Subcutaneous abdominal adipose tissue (tissue), 5 donors: Measurements from ENCODE around the gene TIMP2.

ENCODE experiments used
- H3K27ac ChIP-seq: one replicate; pipeline ENCODE4 v1.7.0; 2013; ENCODE audit warnings: low read depth, mild to moderate bottlenecking, inconsistent platforms, low read length, moderate library complexity
- H3K27me3 ChIP-seq, 5 donors: one replicate each; pipeline ENCODE4 v1.7.0; 2013; ENCODE audit warnings: low read length in 5 of 5, inconsistent platforms in 1 of 5; ENCODE audit not compliant: control insufficient read depth in 5 of 5, insufficient read depth in 4 of 5
- H3K36me3 ChIP-seq, 5 donors: one replicate each; pipeline ENCODE4 v1.7.0; 2013; ENCODE audit warnings: low read length in 5 of 5; ENCODE audit not compliant: control insufficient read depth in 5 of 5, insufficient read depth in 5 of 5
- H3K4me1 ChIP-seq, 5 donors: one replicate each; pipeline ENCODE4 v1.7.0; 2013; ENCODE audit warnings: low read length in 5 of 5, mild to moderate bottlenecking in 3 of 5, moderate library complexity in 1 of 5; ENCODE audit not compliant: control insufficient read depth in 5 of 5, insufficient read depth in 5 of 5
- H3K4me3 ChIP-seq, 5 donors: one replicate each; pipeline ENCODE4 v1.7.0; 2013; ENCODE audit warnings: low read length in 5 of 5, low read depth in 1 of 5
- H3K9ac ChIP-seq, 5 donors: one replicate each; pipeline ENCODE4 v1.7.0; 2013; ENCODE audit warnings: low read length in 5 of 5, mild to moderate bottlenecking in 4 of 5, moderate library complexity in 3 of 5
- H3K9me3 ChIP-seq, 5 donors: one replicate each; pipeline ENCODE4 v1.7.0; 2013; ENCODE audit warnings: low read length in 5 of 5; ENCODE audit not compliant: control insufficient read depth in 5 of 5
- donor health status: healthy.
- donor health status: healthy.
- donor health status: healthy.
- donor health status: healthy.
- donor health status: healthy.

TIMP2 gene

DNA sequence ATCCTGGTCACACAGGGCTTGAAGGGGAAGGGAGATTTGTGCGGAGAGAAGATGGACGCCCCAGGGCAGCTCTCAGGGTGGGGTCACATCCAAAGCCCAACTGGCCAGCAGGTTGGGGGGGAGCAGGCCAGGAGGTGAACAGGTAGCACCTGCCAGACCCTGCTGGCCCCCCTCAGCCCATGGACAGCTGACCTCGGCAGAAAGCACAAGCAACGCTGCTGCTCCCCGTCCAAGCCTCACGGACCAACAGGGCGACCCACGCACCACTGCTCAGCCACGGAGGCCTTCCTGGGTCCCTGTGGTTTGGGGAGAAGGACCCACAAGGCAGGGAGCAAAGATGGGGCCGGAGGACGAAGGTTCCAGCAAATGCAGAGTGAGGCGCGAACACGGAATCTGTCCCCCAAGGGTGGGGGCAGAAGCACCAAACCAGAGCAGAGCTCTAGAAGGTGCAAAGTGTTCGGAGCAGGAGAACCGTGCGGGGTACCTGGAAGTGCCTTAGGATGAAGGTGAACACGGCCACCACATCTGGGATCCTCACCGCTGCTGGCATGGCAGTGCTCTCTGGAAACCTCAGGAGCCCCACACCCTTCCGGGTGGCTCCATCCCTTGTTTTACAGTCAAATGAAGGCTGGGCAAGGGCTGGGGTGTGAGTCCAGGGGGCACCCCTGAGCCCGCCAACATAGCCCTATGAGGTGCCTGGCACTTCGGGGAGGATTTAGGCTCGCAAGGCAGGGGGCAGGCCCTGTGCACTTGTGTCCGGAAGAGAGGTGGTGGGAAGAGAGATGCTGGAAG is 40.1 kb downstream of the TIMP2 start:
- Histone ChIP-seq H3K27ac (peak overlapping the region; percentile 95), H3K4me1 (peaks cover 14 to 73% (median 65%) of the 10 kb centered on the region in 5 donors), H3K36me3 (peaks cover 0 to 10% (median 4%) of the 10 kb centered on the region in 5 donors), H3K9me3 (no peaks in the 10 kb centered on the region), H3K9ac (peak overlapping the region in 2 of 5 donors; percentile 46 to 66), H3K27me3 (no peaks in the 10 kb centered on the region), H3K4me3 (peak overlapping the region in 1 of 5 donors; percentile 59)

GRCh38 chr17:78884148-78884825 is 40.9 kb downstream of the TIMP2 start:
- H3K36me3 ChIP-seq, result peaks cover 0 to 10% (median 4%) of the 10 kb centered on the region in 5 donors
- H3K9me3 ChIP-seq, result no peaks in the 10 kb centered on the region
- peak overlapping the region in 2 of 5 donors; percentile 46 to 66 for H3K9ac ChIP-seq
- no peaks in the 10 kb centered on the region for H3K27me3 ChIP-seq
- H3K4me3 ChIP-seq, result peak overlapping the region; percentile 25 to 59 (median 48)
- H3K27ac ChIP-seq, result peak overlapping the region; percentile 95
- peaks cover 17 to 73% (median 68%) of the 10 kb centered on the region in 5 donors for H3K4me1 ChIP-seq

DNA sequence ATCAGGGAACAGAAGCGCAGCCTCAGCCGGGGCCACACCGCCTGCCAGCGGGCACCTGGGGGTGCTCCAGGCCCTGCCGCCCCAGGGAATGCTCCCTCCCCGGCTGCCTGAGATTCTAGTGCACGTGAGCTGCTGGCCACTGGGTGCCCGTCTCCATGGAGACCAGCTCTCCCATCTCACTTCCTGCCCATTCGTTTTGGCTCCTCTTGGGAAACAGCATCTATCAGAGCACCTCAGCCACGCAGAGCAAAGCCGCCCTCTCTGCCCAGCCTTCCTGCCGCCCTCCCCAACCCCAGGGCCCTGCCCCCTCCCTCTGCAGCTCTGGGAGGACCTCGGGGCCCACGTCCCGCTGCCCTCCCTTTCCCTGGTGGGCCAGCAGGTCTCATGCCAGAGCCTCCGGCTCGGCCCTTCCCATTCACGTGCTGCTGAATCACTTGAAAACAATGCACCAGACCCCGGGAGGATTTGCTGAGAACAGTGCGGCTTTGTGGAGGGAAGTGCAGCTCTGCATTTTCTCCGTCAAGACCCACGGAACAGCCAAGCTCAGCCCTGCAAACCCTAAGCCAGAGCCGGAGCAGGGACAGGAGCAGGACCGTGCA is 41.6 kb downstream of the TIMP2 start:
- H3K27ac ChIP-seq, result peak overlapping the region; percentile 95
- H3K4me1 ChIP-seq, result peaks cover 21 to 74% (median 70%) of the 10 kb centered on the region in 5 donors
- peak overlapping the region in 3 of 5 donors; percentile 56 to 73 (median 61) for H3K9ac ChIP-seq
- peak overlapping the region; percentile 25 to 59 (median 44) for H3K4me3 ChIP-seq
- H3K9me3 ChIP-seq, result no peaks in the 10 kb centered on the region
- no peaks in the 10 kb centered on the region for H3K27me3 ChIP-seq
- H3K36me3 ChIP-seq, result peaks cover 0 to 10% (median 4%) of the 10 kb centered on the region in 5 donors

- Histone ChIP-seq H3K4me1 (peaks cover 21 to 78% (median 72%) of the 10 kb centered on the region in 5 donors), H3K27ac (peak overlapping the region; percentile 95), H3K4me3 (peak overlapping the region in 4 of 5 donors; percentile 25 to 59 (median 40)), H3K36me3 (peaks cover 0 to 10% (median 5%) of the 10 kb centered on the region in 5 donors), H3K9ac (peak overlapping the region in 3 of 5 donors; percentile 56 to 73 (median 64)), H3K9me3 (no peaks in the 10 kb centered on the region), H3K27me3 (no peaks in the 10 kb centered on the region)
These were observed 42.1 kb downstream of the TIMP2 start for GRCh38 chr17:78883089-78883532.

DNA sequence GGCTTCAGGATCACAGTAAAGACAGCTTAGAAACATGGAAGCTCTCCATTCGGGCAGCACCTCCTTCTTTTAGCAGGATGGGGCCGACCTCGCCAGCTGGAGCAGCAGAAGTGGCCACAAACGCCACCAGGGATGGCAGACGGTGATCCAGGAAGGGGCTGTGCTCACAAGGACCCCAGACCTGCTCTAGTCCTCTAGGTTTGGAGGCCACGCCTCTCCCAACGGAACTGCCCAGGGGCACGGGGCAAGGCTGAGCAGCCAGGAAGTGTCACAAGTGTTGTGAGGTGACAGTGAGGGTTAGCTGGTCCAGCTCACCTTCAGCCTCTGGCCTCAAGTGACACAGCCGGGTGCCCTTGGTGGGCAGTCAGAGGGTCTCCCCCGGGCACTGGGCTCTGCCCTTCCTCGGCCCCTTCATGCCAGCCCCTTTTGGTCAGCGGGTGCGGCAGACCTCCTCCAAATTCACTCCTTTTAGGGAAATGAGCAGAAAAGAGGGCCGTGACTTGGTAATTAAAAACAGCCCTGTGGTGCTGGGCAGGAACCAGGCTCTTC is 42.6 kb downstream of the TIMP2 start:
- Histone ChIP-seq H3K9me3 (no peaks in the 10 kb centered on the region), H3K4me1 (peaks cover 22 to 78% (median 72%) of the 10 kb centered on the region in 5 donors), H3K4me3 (peak overlapping the region in 3 of 5 donors; percentile 6 to 59 (median 48)), H3K36me3 (peaks cover 0 to 10% (median 7%) of the 10 kb centered on the region in 5 donors), H3K27me3 (no peaks in the 10 kb centered on the region), H3K9ac (peak overlapping the region in 4 of 5 donors; percentile 51 to 64 (median 55)), H3K27ac (peak overlapping the region; percentile 95)

- peaks cover 0 to 4% (median 3%) of the 10 kb centered on the region in 5 donors for H3K36me3 ChIP-seq
- peak overlapping the region; percentile 87 for H3K27ac ChIP-seq
- H3K9me3 ChIP-seq, result no peaks in the 10 kb centered on the region
- H3K27me3 ChIP-seq, result no peaks in the 10 kb centered on the region
- H3K4me1 ChIP-seq, result peaks cover 20 to 82% (median 76%) of the 10 kb centered on the region in 5 donors
- peak overlapping the region in 4 of 5 donors; percentile 36 to 48 (median 44) for H3K4me3 ChIP-seq
- peak overlapping the region in 3 of 5 donors; percentile 42 to 68 (median 65) for H3K9ac ChIP-seq
These were observed 45.5 kb downstream of the TIMP2 start for GRCh38 chr17:78879635-78880186.

- H3K27me3 ChIP-seq, result no peaks in the 10 kb centered on the region
- H3K9ac ChIP-seq, result peak overlapping the region in 4 of 5 donors; percentile 42 to 77 (median 64)
- H3K4me3 ChIP-seq, result peak overlapping the region in 4 of 5 donors; percentile 31 to 48 (median 44)
- H3K9me3 ChIP-seq, result no peaks in the 10 kb centered on the region
- peak overlapping the region; percentile 87 for H3K27ac ChIP-seq
- peaks cover 14 to 80% (median 73%) of the 10 kb centered on the region in 5 donors for H3K4me1 ChIP-seq
- peaks cover 0 to 4% (median 3%) of the 10 kb centered on the region in 5 donors for H3K36me3 ChIP-seq
These were observed 46.2 kb downstream of the TIMP2 start for GRCh38 chr17:78878871-78879527.

- Histone ChIP-seq H3K4me1 (peaks cover 11 to 80% (median 73%) of the 10 kb centered on the region in 5 donors), H3K9ac (no peak overlapping the region), H3K9me3 (no peaks in the 10 kb centered on the region), H3K36me3 (peaks cover 0 to 11% (median 4%) of the 10 kb centered on the region in 5 donors), H3K4me3 (no peak overlapping the region), H3K27me3 (no peaks in the 10 kb centered on the region), H3K27ac (peak overlapping the region; percentile 87)
These were observed 46.9 kb downstream of the TIMP2 start for GRCh38 chr17:78878261-78878660.
